Endothelial cell of umbilical vein (primary cell): Measurements from ENCODE around the gene JMJD6. TPM values are rescaled to one million over a fixed set of nuclear protein-coding genes. Genes with fewer than 3 reads are reported as not detected.
A peak's percentile ranks its signal among the peaks of the same experiment; 100 is the strongest.

Experiments used
- BruUV-seq: library from RNA; stranded (reverse); fragments of 400-500 nt; replicated peaks from 2 replicates; lab custom pipeline; 2021; lab: Mats Ljungman, UMichigan
- CTCF ChIA-PET: fragments of 300-600, 350-600 bp; sonication (Branson Sonifier 250); formaldehyde crosslinking; loops from one replicate; lab custom pipeline; 2021; ENCODE audit warnings: antibody characterized with exemption, inconsistent platforms; lab: Charles Lee
- POLR2A ChIA-PET: fragments of 300-600, 350-600 bp; sonication (Branson Sonifier 250); formaldehyde crosslinking; loops from one replicate; lab custom pipeline; 2021; ENCODE audit warnings: antibody characterized with exemption, inconsistent platforms; lab: Charles Lee
- DNase-seq: peaks from one replicate; pipeline ENCODE4 v3.0.0-alpha.2; 2011; ENCODE audit warnings: low read depth, low spot score
- FAIRE-seq: peaks from 2 replicates; lab custom pipeline; 2011; peaks lifted over from hg19 to GRCh38; lab: Jason Lieb, UNC
- H2AFZ ChIP-seq: 2 replicates; pipeline ENCODE4 v1.6.0; 2012; ENCODE audit warnings: low read depth, low read length, control low read depth, inconsistent platforms
- H3K27ac ChIP-seq: 2 replicates; pipeline ENCODE4 v1.5.1; 2011; ENCODE audit warnings: low read depth, mild to moderate bottlenecking, control low read depth, low read length, moderate library complexity; ENCODE audit not compliant: insufficient read depth
- H3K27me3 ChIP-seq, 2 experiments: 2 replicates each; pipeline versions ENCODE4 v1.6.0 to v1.6.1; 2011; ENCODE audit warnings: low read length in 2 of 2, mixed read lengths in 1 of 2; ENCODE audit not compliant: control insufficient read depth in 2 of 2, insufficient read depth in 2 of 2
- H3K36me3 ChIP-seq, 2 experiments: 2 replicates in 1 of 2; 3 replicates in 1 of 2; pipeline ENCODE4 v1.5.1; 2011; ENCODE audit warnings: low read length in 2 of 2, mild to moderate bottlenecking in 1 of 2, moderate library complexity in 1 of 2; ENCODE audit not compliant: control insufficient read depth in 2 of 2, insufficient read depth in 2 of 2; ENCODE audit errors: extremely low read depth in 1 of 2
- H3K4me1 ChIP-seq: 3 replicates; pipeline ENCODE4 v1.5.1; 2011; ENCODE audit warnings: mild to moderate bottlenecking, low read length; ENCODE audit not compliant: control insufficient read depth, insufficient read depth; ENCODE audit errors: extremely low read depth
- H3K4me2 ChIP-seq: 2 replicates; pipeline ENCODE4 v1.6.1; 2011; ENCODE audit warnings: low read length, control low read depth, mixed read lengths; ENCODE audit not compliant: insufficient read depth
- H3K4me3 ChIP-seq, 3 experiments: fragments of 200-600 bp in 1 of 3; sonication (generic), shearing (Covaris generic) in 1 of 3; replicated peaks in 1 of 3; 2 replicates each; pipeline ENCODE4 v1.5.1; 2011 to 2016; ENCODE audit warnings: control low read depth in 3 of 3, low read length in 3 of 3, mild to moderate bottlenecking in 2 of 3, inconsistent platforms in 1 of 3, low read depth in 1 of 3, moderate library complexity in 1 of 3; ENCODE audit not compliant: insufficient read depth in 1 of 3
- H3K79me2 ChIP-seq: 2 replicates; pipeline ENCODE4 v1.6.0; 2012; ENCODE audit warnings: low read length, inconsistent platforms; ENCODE audit not compliant: control insufficient read depth, insufficient read depth
- H3K9ac ChIP-seq: replicated peaks from 2 replicates; pipeline ENCODE3; 2011; ENCODE audit warnings: low read length, control low read depth; ENCODE audit not compliant: insufficient read depth; ENCODE audit errors: extremely low read depth
- H3K9me1 ChIP-seq: replicated peaks from 3 replicates; pipeline ENCODE4 v1.6.0; 2011; ENCODE audit warnings: mild to moderate bottlenecking, low read length; ENCODE audit not compliant: control insufficient read depth, insufficient read depth; ENCODE audit errors: extremely low read depth
- H3K9me3 ChIP-seq: replicated peaks from 2 replicates; pipeline ENCODE4 v1.5.1; 2012; ENCODE audit warnings: low read length, inconsistent platforms; ENCODE audit not compliant: control insufficient read depth, insufficient read depth
- H4K20me1 ChIP-seq: replicated peaks from 2 replicates; pipeline ENCODE3; 2011; ENCODE audit warnings: mild to moderate bottlenecking, low read length; ENCODE audit not compliant: control insufficient read depth, insufficient read depth; ENCODE audit errors: extremely low read depth
- CTCF ChIP-seq, 2 donors: IDR thresholded peaks; 1 replicate in 1 of 2; 2 replicates in 1 of 2; pipeline ENCODE4 v1.5.1; 2011; ENCODE audit warnings: low read length in 2 of 2, mild to moderate bottlenecking in 2 of 2, moderate library complexity in 2 of 2, control low read depth in 1 of 2, inconsistent platforms in 1 of 2, low read depth in 1 of 2; ENCODE audit not compliant: insufficient read depth in 1 of 2; ENCODE audit errors: extremely low read depth in 1 of 2
- EZH2 ChIP-seq: IDR thresholded peaks from 2 replicates; pipeline ENCODE4 v1.6.1; 2012; ENCODE audit warnings: borderline replicate concordance, low read depth, mild to moderate bottlenecking, moderate library complexity, low read length, inconsistent platforms; ENCODE audit not compliant: severe bottlenecking
- FOS ChIP-seq: IDR thresholded peaks from 2 replicates; pipeline ENCODE4 v1.6.1; 2011; ENCODE audit warnings: mild to moderate bottlenecking, low read length, moderate library complexity, borderline replicate concordance; ENCODE audit not compliant: insufficient read depth
- GATA2 ChIP-seq: IDR thresholded peaks from 2 replicates; pipeline ENCODE4 v1.7.0; 2011; ENCODE audit warnings: low read depth, mild to moderate bottlenecking, moderate library complexity, mixed read lengths, low read length; ENCODE audit not compliant: insufficient read length, insufficient read depth
- JUN ChIP-seq: IDR thresholded peaks from 2 replicates; pipeline ENCODE4 v1.6.1; 2011; ENCODE audit warnings: borderline replicate concordance, low read depth; ENCODE audit not compliant: insufficient read length, insufficient read depth
- MAX ChIP-seq: IDR thresholded peaks from 2 replicates; pipeline ENCODE4 v1.6.1; 2011; ENCODE audit not compliant: insufficient read depth, insufficient read length
- MYC ChIP-seq: IDR thresholded peaks from one replicate; pipeline ENCODE4 v1.6.1; 2011; ENCODE audit warnings: mild to moderate bottlenecking, low read depth, low read length
- POLR2A ChIP-seq: IDR thresholded peaks from 2 replicates; pipeline ENCODE4 v1.6.1; 2012; ENCODE audit warnings: low read depth, mild to moderate bottlenecking, control low read depth, low read length
- POLR2AphosphoS5 ChIP-seq: IDR thresholded peaks from 2 replicates; pipeline ENCODE4 v1.6.1; 2012; ENCODE audit warnings: low read depth, mild to moderate bottlenecking, control low read depth, low read length, moderate library complexity; ENCODE audit not compliant: insufficient read depth
- dilution Hi-C: fragments of 300-500 bp; cut with MboI; formaldehyde crosslinking; loops from one replicate; pipeline ENCODE4 v1.15.0; 2019; ENCODE audit warnings: low sequenced_read_pairs; ENCODE audit not compliant: extremely low pct_ligation_motif_present
- intact Hi-C: fragments of 100-400 bp; cut with micrococcal nuclease; formaldehyde crosslinking; loops from one replicate; pipeline ENCODE4 v1.10.0; 2022
- polyA plus RNA-seq, 4 experiments: library from polyadenylated mRNA; depleted of rRNA in 3 of 4; stranded (reverse) in 3 of 4; unstranded in 1 of 4; fragments of >200 nt; gene quantifications; 2 replicates each; pipeline versions ENCODE4 v1.2.1 to v1.2.3, GENCODE V29; 2011 to 2012; ENCODE audit warnings: missing spikeins in 1 of 4
- total RNA-seq: library from RNA; stranded (reverse); gene quantifications from 2 replicates; pipeline ENCODE4 v1.2.3, GENCODE V29; 2021

The JMJD6 gene
- total and polyA plus RNA-seq, 2 donors (not counting 3 experiments of a cell fraction or from before 2014, with no cell fraction given), result 19.8 to 36.6 TPM

GRCh38 chr17:76727745-76728456, 1.5 kb upstream of the JMJD6 start:
- no TSS peak for BruUV-seq
- CTCF ChIA-PET, result interaction anchor here (0.6 to 3.2 kb wide), 9 partner anchors 9 to 673 kb away, joined by 3 to 22 read pairs (median 5); partner anchors contain the start of genes MFSD11 and SRSF2
- intact Hi-C loops, result no loop called here

More at GRCh38 chr17:76727745-76728456, 1.5 kb upstream of the JMJD6 start:
- Histone ChIP-seq H3K79me2 (peaks cover 56% of the 10 kb centered on the region), H3K4me3 (peak overlapping the region in 2 of 3 experiments; percentile 72 to 99), H3K9me1 (no peaks in the 10 kb centered on the region), H3K9me3 (no peaks in the 10 kb centered on the region), H4K20me1 (no peaks in the 10 kb centered on the region), H3K9ac (no peak overlapping the region), H3K4me2 (peak overlapping the region; percentile 71), H2AFZ (no peak overlapping the region), H3K27ac (peak overlapping the region; percentile 85), H3K27me3 (no peaks in the 10 kb centered on the region), H3K36me3 (peaks cover 7 to 8% of the 10 kb centered on the region in 2 experiments), H3K4me1 (peaks cover 20% of the 10 kb centered on the region)
- dilution Hi-C loops, result no loop called here
- TF ChIP-seq POLR2AphosphoS5 (no peak), FOS (no peak), EZH2 (no peak), JUN (no peak), MAX (no peak), POLR2A (no peak), CTCF (IDR thresholded peaks at IDR 0.05; ENCODE audit: extremely low read depth in 1 of 2, insufficient read depth in 1 of 2, low read depth in 1 of 2, low read length in 2 of 2) (no peak), MYC (no peak), GATA2 (no peak)
- DNase-seq (peak; percentile 25), FAIRE-seq (no peak)
- POLR2A ChIA-PET, result interaction anchor here (0.6 to 2.2 kb wide), 2 partner anchors 7 to 9 kb away, joined by 3 to 21 read pairs; partner anchors contain the start of genes MFSD11 and SRSF2
